ENCODE results near the gene GPR146. TPM values are rescaled to one million over a fixed set of nuclear protein-coding genes. Genes with fewer than 3 reads are reported as not detected.

Gene GPR146
- total and polyA plus RNA-seq, 2 of the 13 experiments (the other 11 are each of a cell fraction or from before 2014, with no cell fraction given), result 2.0 to 15.9 TPM

DNA sequence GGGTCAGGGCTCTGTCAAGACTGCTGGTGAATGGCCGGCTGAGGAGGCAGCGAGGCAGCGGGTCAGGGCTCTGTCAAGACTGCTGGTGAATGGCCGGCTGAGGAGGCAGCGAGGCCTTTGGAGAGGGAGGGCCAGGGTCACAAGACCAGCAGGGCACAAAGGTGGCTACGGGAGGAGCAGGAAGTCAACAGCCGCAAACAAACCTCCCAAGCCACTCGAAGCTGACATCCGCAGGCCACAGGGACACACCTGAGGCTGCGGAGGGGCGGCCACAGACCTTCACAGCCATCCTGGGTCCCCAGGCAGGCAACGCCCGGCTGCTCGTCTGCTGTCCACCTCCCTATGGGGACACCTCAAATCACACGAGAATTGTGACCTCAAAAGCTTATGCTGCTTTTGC is 34.6 kb downstream of the GPR146 start (continued):
- TF ChIP-seq ZNF646 (CRISPR knock-in tag; IDR thresholded peaks at IDR 0.05), result no peak
- no peak for TF ChIP-seq ZNF83 (CRISPR knock-in tag; IDR thresholded peaks at IDR 0.05; ENCODE audit: borderline replicate concordance)
- TF ChIP-seq PLSCR1 (CRISPR knock-in tag; IDR thresholded peaks at IDR 0.05; ENCODE audit: borderline replicate concordance), result no peak
- TF ChIP-seq ZFP82 (CRISPR knock-in tag; IDR thresholded peaks at IDR 0.05; ENCODE audit: borderline replicate concordance), result no peak
- peak; percentile 45; the same call in 1 of the 2 replicates for TF ChIP-seq RARA (CRISPR knock-in tag; IDR thresholded peaks at IDR 0.05)
- no peak for TF ChIP-seq CENPX (CRISPR knock-in tag; IDR thresholded peaks at IDR 0.05)
- peak; percentile 53; the same call in 1 of the 2 replicates for TF ChIP-seq ZFY (CRISPR knock-in tag; IDR thresholded peaks at IDR 0.05)
- TF ChIP-seq, protein P1, sequence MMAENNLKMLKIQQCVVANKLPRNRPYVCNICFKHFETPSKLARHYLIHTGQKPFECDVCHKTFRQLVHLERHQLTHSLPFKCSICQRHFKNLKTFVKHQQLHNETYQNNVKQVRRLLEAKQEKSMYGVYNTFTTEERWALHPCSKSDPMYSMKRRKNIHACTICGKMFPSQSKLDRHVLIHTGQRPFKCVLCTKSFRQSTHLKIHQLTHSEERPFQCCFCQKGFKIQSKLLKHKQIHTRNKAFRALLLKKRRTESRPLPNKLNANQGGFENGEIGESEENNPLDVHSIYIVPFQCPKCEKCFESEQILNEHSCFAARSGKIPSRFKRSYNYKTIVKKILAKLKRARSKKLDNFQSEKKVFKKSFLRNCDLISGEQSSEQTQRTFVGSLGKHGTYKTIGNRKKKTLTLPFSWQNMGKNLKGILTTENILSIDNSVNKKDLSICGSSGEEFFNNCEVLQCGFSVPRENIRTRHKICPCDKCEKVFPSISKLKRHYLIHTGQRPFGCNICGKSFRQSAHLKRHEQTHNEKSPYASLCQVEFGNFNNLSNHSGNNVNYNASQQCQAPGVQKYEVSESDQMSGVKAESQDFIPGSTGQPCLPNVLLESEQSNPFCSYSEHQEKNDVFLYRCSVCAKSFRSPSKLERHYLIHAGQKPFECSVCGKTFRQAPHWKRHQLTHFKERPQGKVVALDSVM (CRISPR knock-in tag; IDR thresholded peaks at IDR 0.05), result peak; percentile 72; the same call in 1 of the 2 replicates
- TF ChIP-seq SPEN (CRISPR knock-in tag; IDR thresholded peaks at IDR 0.05; ENCODE audit: low read depth), result 0 out of 2 replicates have a peak, but pooled peaks have one; percentile 39
- no peak for TF ChIP-seq NR2F1 (CRISPR knock-in tag; IDR thresholded peaks at IDR 0.05)
- peak; percentile 15; the same call in 1 of the 2 replicates for TF ChIP-seq NR2F6 (IDR thresholded peaks at IDR 0.05)
- 0 out of 2 replicates have a peak, but pooled peaks have one; percentile 64 for TF ChIP-seq NR2F6 (CRISPR knock-in tag; IDR thresholded peaks at IDR 0.05)
- no peak for TF ChIP-seq ZBTB44 (CRISPR knock-in tag; IDR thresholded peaks at IDR 0.05)
- no peak for TF ChIP-seq ZNF747 (CRISPR knock-in tag; IDR thresholded peaks at IDR 0.05; ENCODE audit: borderline replicate concordance)
- TF ChIP-seq SAP130 (CRISPR knock-in tag; IDR thresholded peaks at IDR 0.05; ENCODE audit: low read depth), result 0 out of 2 replicates have a peak, but pooled peaks have one; percentile 26
- TF ChIP-seq TCF7 (IDR thresholded peaks at IDR 0.05; ENCODE audit: low read depth), result no peak
- TF ChIP-seq ZNF788 (CRISPR knock-in tag; IDR thresholded peaks at IDR 0.05; ENCODE audit: borderline replicate concordance), result no peak
- no peak for TF ChIP-seq ZNF12 (CRISPR knock-in tag; IDR thresholded peaks at IDR 0.05)
- TF ChIP-seq HMG20A (CRISPR knock-in tag; IDR thresholded peaks at IDR 0.05; ENCODE audit: borderline replicate concordance), result no peak
- peak; percentile 97 for TF ChIP-seq ZBTB38 (CRISPR knock-in tag; IDR thresholded peaks at IDR 0.05)

All from HepG2 (cell line).